Gastrocnemius medialis (tissue), 4 donors: Measurements from ENCODE around the gene KCNH8. TPM values are rescaled to one million over a fixed set of nuclear protein-coding genes. Genes with fewer than 3 reads are reported as not detected.

ENCODE experiments used
- ATAC-seq, 2 donors: fragments of 150-250 bp; one replicate each; pipeline ENCODE4 v1.9.1; 2016
- DNase-seq, 2 donors: peaks; one replicate each; pipeline ENCODE4 v3.0.0-alpha.2; 2019
- H3K27ac ChIP-seq, 4 donors: fragments of 200-600 bp; sonication (generic); 1 replicate in 1 of 4; 2 replicates in 3 of 4; pipeline ENCODE4 v1.5.1; 2016 to 2018; ENCODE audit warnings: mild to moderate bottlenecking in 2 of 4, moderate library complexity in 1 of 4
- H3K27me3 ChIP-seq, 3 donors: fragments of 200-600 bp; sonication (generic) in 2 of 3; 1 replicate in 1 of 3; 2 replicates in 2 of 3; pipeline versions ENCODE4 v1.5.1 to v1.6.0; 2016 to 2019; ENCODE audit warnings: mild to moderate bottlenecking in 1 of 3, moderate library complexity in 1 of 3
- H3K36me3 ChIP-seq, 2 donors: fragments of 200-600 bp; sonication (generic) in 1 of 2; one replicate each; pipeline ENCODE4 v1.5.1; 2017 to 2018
- H3K4me1 ChIP-seq, 2 donors: fragments of 200-600 bp; sonication (generic) in 1 of 2; one replicate each; pipeline ENCODE4 v1.5.1; 2016 to 2017; ENCODE audit warnings: mild to moderate bottlenecking in 2 of 2
- H3K4me3 ChIP-seq, 4 donors: fragments of 200-600 bp; sonication (generic) in 3 of 4; 1 replicate in 1 of 4; 2 replicates in 3 of 4; pipeline ENCODE4 v1.5.1; 2016 to 2019; ENCODE audit warnings: mild to moderate bottlenecking in 2 of 4
- H3K9me3 ChIP-seq, 3 donors: fragments of 200-600 bp; sonication (generic) in 2 of 3; 1 replicate in 1 of 3; 2 replicates in 2 of 3; pipeline ENCODE4 v1.5.1; 2016 to 2019
- CTCF ChIP-seq, 5 experiments: fragments of 450-650 bp in 3 of 5; fragments of 200-600 bp in 2 of 5; sonication (generic) in 2 of 5; IDR thresholded peaks in 4 of 5; conservative IDR thresholded peaks in 1 of 5; 1 replicate in 4 of 5; 2 replicates in 1 of 5; pipeline ENCODE4 v1.5.1; 2016 to 2019; ENCODE audit warnings: antibody characterized with exemption in 5 of 5, mild to moderate bottlenecking in 3 of 5, moderate library complexity in 3 of 5
- POLR2A ChIP-seq, 2 donors: fragments of 450-650 bp; IDR thresholded peaks; one replicate each; pipeline ENCODE4 v1.6.1; 2017; ENCODE audit warnings: antibody characterized with exemption in 2 of 2, mild to moderate bottlenecking in 2 of 2, moderate library complexity in 2 of 2
- in situ Hi-C, 4 donors: fragments of 200-750 bp; cut with MboI; loops; one replicate each; pipeline versions ENCODE4 v1.15.0 to v1.8.0; 2017; ENCODE audit warnings: low sequenced_read_pairs in 4 of 4
- intact Hi-C: fragments of 100-400 bp; cut with DNase I; formaldehyde crosslinking; loops from one replicate; pipeline ENCODE4 v1.15.1; 2023; ENCODE audit warnings: low total_unique reads
- total RNA-seq, 4 donors: library from RNA; depleted of rRNA; stranded (reverse); fragments of >200 nt; gene quantifications; one replicate each; pipeline versions ENCODE4 v1.1.0 to v1.2.3, GENCODE V29; 2016

KCNH8 gene
- total RNA-seq, 4 donors from 2014 or later, result not detected

- DNase-seq (no peak), ATAC-seq (no peak)
- TF ChIP-seq POLR2A (IDR thresholded peaks at IDR 0.05), result no peak
- no peak for TF ChIP-seq CTCF (IDR thresholded peaks at IDR 0.05 in 4 of 5, conservative IDR thresholded peaks at IDR 0.05 in 1 of 5)
- Histone ChIP-seq H3K4me1 (no peaks in the 10 kb centered on the region), H3K27me3 (no peaks in the 10 kb centered on the region), H3K4me3 (no peak overlapping the region), H3K9me3 (no peaks in the 10 kb centered on the region), H3K27ac (no peak overlapping the region), H3K36me3 (no peaks in the 10 kb centered on the region)
- in situ Hi-C loops, result no loop called here
- intact Hi-C loops, result no loop called here
Observed at GRCh38 chr3:19473971-19474580, 325.8 kb downstream of the KCNH8 start.

DNA sequence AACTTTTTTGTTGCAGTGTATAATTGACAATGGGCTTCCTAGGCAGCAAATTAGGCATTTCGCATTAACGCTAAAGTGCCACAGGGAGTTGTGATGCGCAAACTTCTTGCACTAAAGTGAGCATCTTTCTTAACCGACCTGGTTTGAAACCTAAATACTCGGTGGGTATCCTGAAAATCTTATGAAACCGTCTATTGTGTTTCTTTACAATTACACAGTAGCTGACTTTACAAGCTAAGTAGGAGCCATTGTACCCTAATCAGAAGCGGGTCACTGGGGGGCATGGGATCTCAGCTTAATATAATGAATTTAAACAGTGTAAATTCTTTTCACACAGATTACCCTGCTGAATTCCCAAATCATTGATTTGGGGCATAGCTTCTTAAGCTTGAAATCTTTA, 328.0 kb downstream of the KCNH8 start:
- TF ChIP-seq CTCF (IDR thresholded peaks at IDR 0.05 in 4 of 5, conservative IDR thresholded peaks at IDR 0.05 in 1 of 5) (no peak), POLR2A (IDR thresholded peaks at IDR 0.05) (no peak)
- no peak for ATAC-seq
- intact Hi-C loops (no loop called here), in situ Hi-C loops (no loop called here)
- Histone ChIP-seq H3K27me3 (no peaks in the 10 kb centered on the region), H3K4me1 (no peaks in the 10 kb centered on the region), H3K27ac (no peak overlapping the region), H3K9me3 (no peaks in the 10 kb centered on the region), H3K4me3 (no peak overlapping the region), H3K36me3 (no peaks in the 10 kb centered on the region)
- no peak for DNase-seq

DNA sequence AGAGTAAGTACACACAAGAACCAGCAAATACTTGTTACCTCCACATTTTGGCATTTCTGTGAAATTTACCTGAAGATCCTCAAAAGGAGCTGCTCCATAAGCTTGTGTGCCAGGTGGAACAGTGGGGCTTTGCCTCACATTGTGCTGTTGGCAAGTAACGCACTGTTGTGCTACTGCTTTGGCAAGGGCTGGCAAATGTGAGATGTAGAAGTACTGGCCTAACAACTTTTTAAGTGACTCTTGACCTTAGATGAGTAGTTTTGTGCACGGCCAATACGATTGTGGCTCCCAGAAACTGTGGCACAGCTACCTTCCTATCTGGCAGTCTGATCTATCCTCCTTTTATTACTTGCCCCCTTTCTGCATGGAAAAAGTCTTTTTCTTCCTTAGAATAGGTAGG, 337.0 kb downstream of the KCNH8 start:
- no peak for DNase-seq
- ATAC-seq, result no peak
- intact Hi-C loops, result no loop called here

GRCh38 chr3:19487386-19487785, 339.1 kb downstream of the KCNH8 start:
- in situ Hi-C loops (no loop called here), intact Hi-C loops (no loop called here)
- no peaks in the 10 kb centered on the region for H3K9me3 ChIP-seq
- no peaks in the 10 kb centered on the region for H3K36me3 ChIP-seq
- DNase-seq (no peak), ATAC-seq (no peak)
- no peaks in the 10 kb centered on the region for H3K27me3 ChIP-seq
- H3K4me1 ChIP-seq, result no peaks in the 10 kb centered on the region
- H3K4me3 ChIP-seq, result no peak overlapping the region
- TF ChIP-seq CTCF (IDR thresholded peaks at IDR 0.05 in 4 of 5, conservative IDR thresholded peaks at IDR 0.05 in 1 of 5) (no peak), POLR2A (IDR thresholded peaks at IDR 0.05) (no peak)
- H3K27ac ChIP-seq, result no peak overlapping the region

More for the DNA sequence above, 337.0 kb downstream of the KCNH8 start:
- H3K27ac ChIP-seq, result no peak overlapping the region
- no peaks in the 10 kb centered on the region for H3K27me3 ChIP-seq
- in situ Hi-C loops, result no loop called here
- H3K4me3 ChIP-seq, result no peak overlapping the region
- H3K9me3 ChIP-seq, result no peaks in the 10 kb centered on the region
- no peaks in the 10 kb centered on the region for H3K36me3 ChIP-seq
- no peak for TF ChIP-seq POLR2A (IDR thresholded peaks at IDR 0.05)
- no peak for TF ChIP-seq CTCF (IDR thresholded peaks at IDR 0.05 in 4 of 5, conservative IDR thresholded peaks at IDR 0.05 in 1 of 5)
- no peaks in the 10 kb centered on the region for H3K4me1 ChIP-seq

DNA sequence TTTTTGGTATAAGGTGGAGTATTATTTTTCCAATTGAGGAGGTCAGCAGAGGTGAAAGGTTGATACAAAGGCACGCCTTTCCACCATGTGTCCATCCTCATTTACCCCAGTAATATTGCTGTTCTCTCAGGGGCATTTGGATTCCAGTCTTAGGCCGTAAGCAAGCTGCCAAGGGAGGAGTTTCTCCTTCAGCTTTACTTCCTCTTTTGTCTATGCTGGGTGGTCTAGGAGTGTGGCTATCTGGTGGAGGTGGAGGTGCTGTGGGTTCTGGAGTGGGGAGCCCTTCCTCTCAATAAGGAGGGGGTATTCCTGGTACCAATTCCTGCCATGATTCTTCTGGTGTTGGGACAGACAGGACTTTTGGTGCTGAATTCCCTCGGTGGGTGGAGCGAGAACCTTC, 340.6 kb downstream of the KCNH8 start:
- in situ Hi-C loops, result no loop called here
- Histone ChIP-seq H3K36me3 (no peaks in the 10 kb centered on the region), H3K4me1 (no peaks in the 10 kb centered on the region), H3K27ac (no peak overlapping the region), H3K9me3 (no peaks in the 10 kb centered on the region), H3K4me3 (no peak overlapping the region), H3K27me3 (no peaks in the 10 kb centered on the region)
- no peak for TF ChIP-seq CTCF (IDR thresholded peaks at IDR 0.05 in 4 of 5, conservative IDR thresholded peaks at IDR 0.05 in 1 of 5)
- TF ChIP-seq POLR2A (IDR thresholded peaks at IDR 0.05), result no peak
- DNase-seq (no peak), ATAC-seq (no peak)
- intact Hi-C loops, result no loop called here
